H1 (cell line): Measurements from ENCODE around the gene HES2. TPM values are rescaled to one million over a fixed set of nuclear protein-coding genes. Genes with fewer than 3 reads are reported as not detected.

Experiments
- CTCF ChIA-PET: fragments of 300-600 bp; sonication (Branson Sonifier 250); formaldehyde crosslinking; loops from one replicate; lab custom pipeline; 2021; ENCODE audit not compliant: partially characterized antibody; lab: Charles Lee
- POLR2A ChIA-PET: fragments of 300-600 bp; sonication (Branson Sonifier 250); formaldehyde crosslinking; loops from one replicate; lab custom pipeline; 2021; ENCODE audit warnings: inconsistent platforms; ENCODE audit not compliant: partially characterized antibody; lab: Charles Lee
- DNase-seq, 2 experiments: peaks; one replicate each; pipeline versions ENCODE4 v3.0.0 to v3.0.0-alpha.2; 2010 to 2022; ENCODE audit warnings: low spot score in 2 of 2, low read depth in 1 of 2, mixed read lengths in 1 of 2
- FAIRE-seq: peaks from 2 replicates; lab custom pipeline; 2011; peaks lifted over from hg19 to GRCh38; lab: Jason Lieb, UNC
- H2AFZ ChIP-seq: 2 replicates; pipeline ENCODE4 v1.8.1; 2012; ENCODE audit warnings: low read length, inconsistent platforms
- H2AK5ac ChIP-seq: 2 replicates; pipeline ENCODE4 v1.6.1; 2013; ENCODE audit warnings: low read depth, low read length
- H2BK120ac ChIP-seq: replicated peaks from 2 replicates; pipeline ENCODE3; 2013; ENCODE audit warnings: low read depth, low read length, inconsistent platforms
- H2BK12ac ChIP-seq: 2 replicates; pipeline ENCODE4 v1.6.1; 2013; ENCODE audit warnings: low read depth, low read length
- H2BK15ac ChIP-seq: 2 replicates; pipeline ENCODE4 v1.6.1; 2013; ENCODE audit warnings: low read length
- H2BK20ac ChIP-seq: 2 replicates; pipeline ENCODE4 v1.6.1; 2013; ENCODE audit warnings: low read length
- H2BK5ac ChIP-seq: 2 replicates; pipeline ENCODE4 v1.6.1; 2013; ENCODE audit warnings: low read depth, low read length
- H3K14ac ChIP-seq: 2 replicates; pipeline ENCODE4 v1.6.1; 2013; ENCODE audit warnings: inconsistent platforms; ENCODE audit not compliant: insufficient read length
- H3K18ac ChIP-seq: 2 replicates; pipeline ENCODE4 v1.6.1; 2013; ENCODE audit warnings: low read length; ENCODE audit errors: extremely low read depth
- H3K23ac ChIP-seq: 2 replicates; pipeline ENCODE4 v1.6.1; 2013; ENCODE audit warnings: inconsistent platforms; ENCODE audit not compliant: insufficient read length
- H3K23me2 ChIP-seq: 2 replicates; pipeline ENCODE4 v1.6.1; 2013; ENCODE audit warnings: low read depth, low read length
- H3K27ac ChIP-seq: 2 replicates; pipeline ENCODE4 v1.6.1; 2011; ENCODE audit warnings: low read depth, low read length, inconsistent platforms
- H3K27me3 ChIP-seq, 4 experiments: replicated peaks in 1 of 4; 1 replicate in 1 of 4; 2 replicates in 3 of 4; pipeline versions ENCODE4 v1.6.1 to v1.8.1; 2011 to 2013; ENCODE audit warnings: low read length in 3 of 4, mild to moderate bottlenecking in 3 of 4, inconsistent platforms in 2 of 4, mixed read lengths in 2 of 4, moderate library complexity in 1 of 4; ENCODE audit not compliant: control insufficient read depth in 3 of 4, insufficient read depth in 3 of 4; ENCODE audit errors: extremely low read depth in 1 of 4
- H3K36me3 ChIP-seq, 4 experiments: 2 replicates each; pipeline versions ENCODE4 v1.6.1 to v1.8.1; 2011 to 2013; ENCODE audit warnings: mild to moderate bottlenecking in 4 of 4, low read length in 3 of 4, moderate library complexity in 2 of 4, control low read depth in 1 of 4, inconsistent platforms in 1 of 4; ENCODE audit not compliant: insufficient read depth in 4 of 4, control insufficient read depth in 2 of 4
- H3K4ac ChIP-seq: replicated peaks from 2 replicates; pipeline ENCODE3; 2013; ENCODE audit warnings: low read length, low read depth, mixed read lengths, inconsistent platforms; ENCODE audit not compliant: insufficient read length
- H3K4me1 ChIP-seq, 4 experiments: replicated peaks in 1 of 4; 1 replicate in 1 of 4; 2 replicates in 3 of 4; pipeline versions ENCODE4 v1.6.1 to v1.8.1; 2011 to 2013; ENCODE audit warnings: low read length in 3 of 4, inconsistent platforms in 2 of 4, mixed read lengths in 1 of 4; ENCODE audit not compliant: insufficient read depth in 4 of 4, control insufficient read depth in 3 of 4
- H3K4me2 ChIP-seq, 2 experiments: 2 replicates each; pipeline versions ENCODE4 v1.6.1 to v1.8.1; 2011 to 2013; ENCODE audit warnings: low read depth in 2 of 2, low read length in 2 of 2, control low read depth in 1 of 2, inconsistent platforms in 1 of 2, mild to moderate bottlenecking in 1 of 2; ENCODE audit not compliant: insufficient read depth in 1 of 2
- H3K4me3 ChIP-seq, 4 experiments: fragments of 200-600, 300-600 bp in 1 of 4; sonication (generic), shearing (Covaris generic), sonication (Bioruptor Twin) in 1 of 4; 2 replicates each; pipeline versions ENCODE4 v1.5.1 to v1.8.1; 2011 to 2016; ENCODE audit warnings: low read length in 4 of 4, low read depth in 3 of 4, control low read depth in 2 of 4, inconsistent platforms in 2 of 4, mild to moderate bottlenecking in 2 of 4, mixed read lengths in 1 of 4, moderate library complexity in 1 of 4; ENCODE audit not compliant: insufficient read depth in 2 of 4; ENCODE audit errors: extremely low read depth in 1 of 4
- H3K56ac ChIP-seq: replicated peaks from 2 replicates; pipeline ENCODE3; 2013; ENCODE audit warnings: low read depth, mild to moderate bottlenecking, mixed read lengths, low read length, inconsistent platforms; ENCODE audit not compliant: insufficient read length
- H3K79me1 ChIP-seq: 2 replicates; pipeline ENCODE4 v1.6.1; 2013; ENCODE audit warnings: low read depth, low read length, control low read depth
- H3K79me2 ChIP-seq, 2 experiments: 2 replicates each; pipeline versions ENCODE4 v1.6.1 to v1.8.1; 2012 to 2013; ENCODE audit warnings: low read length in 2 of 2, mild to moderate bottlenecking in 2 of 2, inconsistent platforms in 1 of 2; ENCODE audit not compliant: insufficient read depth in 2 of 2, control insufficient read depth in 1 of 2
- H3K9ac ChIP-seq, 4 experiments: replicated peaks in 1 of 4; 1 replicate in 1 of 4; 2 replicates in 3 of 4; pipeline versions ENCODE4 v1.6.1 to v1.8.1; 2011 to 2013; ENCODE audit warnings: low read depth in 3 of 4, low read length in 3 of 4, control low read depth in 2 of 4, mild to moderate bottlenecking in 2 of 4, moderate library complexity in 2 of 4, inconsistent platforms in 1 of 4; ENCODE audit errors: extremely low read depth in 1 of 4
- H3K9me3 ChIP-seq, 2 experiments: 2 replicates each; pipeline versions ENCODE4 v1.6.1 to v1.8.1; 2012 to 2013; ENCODE audit warnings: mild to moderate bottlenecking in 2 of 2, moderate library complexity in 2 of 2, control low read depth in 1 of 2, inconsistent platforms in 1 of 2, low read depth in 1 of 2, low read length in 1 of 2, mixed read lengths in 1 of 2; ENCODE audit not compliant: insufficient read depth in 2 of 2
- H4K20me1 ChIP-seq, 2 experiments: replicated peaks in 1 of 2; 2 replicates each; pipeline versions ENCODE3 to v1.8.1; 2011 to 2013; ENCODE audit warnings: inconsistent platforms in 2 of 2, low read length in 2 of 2, mild to moderate bottlenecking in 1 of 2; ENCODE audit not compliant: insufficient read depth in 2 of 2, control insufficient read depth in 1 of 2
- H4K5ac ChIP-seq: 2 replicates; pipeline ENCODE4 v1.6.1; 2013; ENCODE audit warnings: low read length, low read depth, mixed read lengths, inconsistent platforms; ENCODE audit not compliant: insufficient read length
- H4K8ac ChIP-seq: 2 replicates; pipeline ENCODE4 v1.8.0; 2013; ENCODE audit warnings: mild to moderate bottlenecking, moderate library complexity, low read length, inconsistent platforms; ENCODE audit not compliant: insufficient read depth; ENCODE audit errors: extremely low read depth
- H4K91ac ChIP-seq: replicated peaks from 2 replicates; pipeline ENCODE3; 2013; ENCODE audit warnings: low read length, mixed read lengths, inconsistent platforms; ENCODE audit not compliant: insufficient read length
- BCL11A ChIP-seq, 2 experiments: IDR thresholded peaks; one replicate each; pipeline ENCODE4 v1.6.1; 2011; ENCODE audit warnings: low read depth in 2 of 2, low read length in 2 of 2, mild to moderate bottlenecking in 2 of 2
- CHD1 ChIP-seq: IDR thresholded peaks from 2 replicates; pipeline ENCODE4 v1.6.1; 2012; ENCODE audit warnings: low read depth, low read length, improper control_type of control experiment
- EP300 ChIP-seq, 2 experiments: IDR thresholded peaks; 1 replicate in 1 of 2; 2 replicates in 1 of 2; pipeline ENCODE4 v1.6.1; 2011 to 2012; ENCODE audit warnings: low read depth in 2 of 2, low read length in 2 of 2, mild to moderate bottlenecking in 2 of 2, borderline replicate concordance in 1 of 2, inconsistent platforms in 1 of 2, moderate library complexity in 1 of 2
- MAFK ChIP-seq: IDR thresholded peaks from 2 replicates; pipeline ENCODE4 v1.6.1; 2012; ENCODE audit warnings: low read depth, mild to moderate bottlenecking, improper control_type of control experiment, low read length
- PHF8 ChIP-seq: fragments of 200-600 bp; sonication (generic); conservative IDR thresholded peaks from 2 replicates; pipeline ENCODE4 v1.7.1; 2012; ENCODE audit warnings: low read depth, mild to moderate bottlenecking, inconsistent platforms, low read length, moderate library complexity
- POLR2AphosphoS5 ChIP-seq: IDR thresholded peaks from 2 replicates; pipeline ENCODE4 v1.6.1; 2011; ENCODE audit warnings: low read depth, low read length
- SIX5 ChIP-seq: IDR thresholded peaks from 2 replicates; pipeline ENCODE4 v1.6.1; 2011; ENCODE audit warnings: mild to moderate bottlenecking, low read depth, low read length
- SP2 ChIP-seq: IDR thresholded peaks from 2 replicates; pipeline ENCODE4 v1.6.1; 2012; ENCODE audit warnings: mild to moderate bottlenecking, low read length, inconsistent platforms
- SP4 ChIP-seq: IDR thresholded peaks from 2 replicates; pipeline ENCODE4 v1.6.1; 2012; ENCODE audit warnings: low read length, inconsistent platforms
- TAF1 ChIP-seq: IDR thresholded peaks from 2 replicates; pipeline ENCODE4 v1.6.1; 2011; ENCODE audit warnings: mild to moderate bottlenecking, low read depth, low read length
- TEAD4 ChIP-seq: IDR thresholded peaks from 2 replicates; pipeline ENCODE4 v1.6.1; 2012; ENCODE audit warnings: low read depth, low read length, inconsistent platforms, mixed read lengths
- USF2 ChIP-seq: IDR thresholded peaks from 2 replicates; pipeline ENCODE4 v1.6.1; 2011; ENCODE audit warnings: low read length, improper control_type of control experiment
- whole genome bisulfite sequencing, 2 experiments: shearing (Covaris generic) in 1 of 2; methylation state at CpG; one replicate each; pipeline versions ENCODE4 v1.1.6 to v1.1.7; 2013 to 2015; ENCODE audit warnings: low lambda C conversion rate in 2 of 2, mixed read lengths in 2 of 2, inconsistent platforms in 1 of 2, low coverage in 1 of 2, missing lambda C conversion rate in 1 of 2; ENCODE audit not compliant: insufficient replicate concordance in 2 of 2, insufficient coverage in 1 of 2, insufficient read length in 1 of 2; ENCODE audit errors: extremely low coverage in 1 of 2, missing lambda C conversion rate in 1 of 2; 5-methylcytosine and 5-hydroxymethylcytosine counted together
- polyA plus RNA-seq, 7 experiments: library from polyadenylated mRNA; depleted of rRNA in 3 of 7; stranded (reverse) in 5 of 7; unstranded in 2 of 7; fragments of >200 nt in 5 of 7; fragments of 200-250 nt in 2 of 7; gene quantifications; 1 replicate in 5 of 7; 2 replicates in 1 of 7; 4 replicates in 1 of 7; pipeline versions ENCODE4 v1.2.1 to v1.2.3, GENCODE V29; 2011 to 2013; ENCODE audit warnings: missing spikeins in 2 of 7, mixed read lengths in 2 of 7
- total RNA-seq: library from RNA; stranded (reverse); fragmentation: NEBNext Ultra II Directional; extraction: Animal tissue kit (Norgen Biotek cat#: 25700); gene quantifications from 2 replicates; pipeline ENCODE4 v1.2.1, GENCODE V29; 2021
- TF ChIP-seq, protein P1 (sequence below): IDR thresholded peaks from 2 replicates; pipeline ENCODE4 v1.6.1; 2012; ENCODE audit warnings: inconsistent platforms

HES2 gene
- total and polyA plus RNA-seq, 2 of the 8 experiments (the other 6 are each of a cell fraction or from before 2014, with no cell fraction given), result 0.15 to 0.53 TPM

DNA sequence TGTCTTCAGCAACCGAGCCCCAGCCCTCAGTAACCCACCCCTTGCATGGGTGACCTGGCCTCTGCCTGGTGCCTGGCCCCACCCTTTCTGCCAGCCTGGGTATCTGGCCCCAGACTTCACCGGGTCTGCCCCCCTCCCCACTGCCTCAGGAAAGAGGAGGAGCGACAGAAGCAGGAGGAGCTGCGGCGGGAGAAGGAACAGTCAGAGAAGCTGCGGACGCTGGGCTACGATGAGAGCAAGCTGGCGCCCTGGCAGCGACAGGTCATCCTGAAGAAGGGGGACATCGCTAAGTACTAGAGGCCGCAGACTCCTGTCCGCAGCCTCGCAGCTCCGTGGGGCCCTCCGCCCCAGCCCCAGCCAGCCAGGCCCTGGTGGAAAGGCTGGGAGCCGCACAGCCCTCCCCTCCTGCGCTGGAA, 40.1 kb upstream of the HES2 start:
- no peaks in the 10 kb centered on the region; the same call in 1 of the 2 replicates for H3K23me2 ChIP-seq
- H3K79me2 ChIP-seq, result no peaks in the 10 kb centered on the region
- no peak overlapping the region for H3K18ac ChIP-seq
- H3K9ac ChIP-seq, result no peak overlapping the region
- no peak overlapping the region for H2BK20ac ChIP-seq
- no peak overlapping the region for H2BK15ac ChIP-seq
- no peak overlapping the region for H4K8ac ChIP-seq
- H4K20me1 ChIP-seq, result no peaks in the 10 kb centered on the region
- H2BK12ac ChIP-seq, result no peak overlapping the region
- no peak overlapping the region for H2AK5ac ChIP-seq
- no peak overlapping the region for H3K56ac ChIP-seq
- FAIRE-seq, result no peak
- POLR2A ChIA-PET, result interaction anchor here (0.8 to 2.8 kb wide), 7 partner anchors 11 to 194 kb away, joined by 3 to 10 read pairs (median 3); no protein-coding TSS in a partner anchor
- H3K23ac ChIP-seq, result no peak overlapping the region
- peak overlapping the region; percentile 71; the same call in 1 of the 2 replicates for H2BK5ac ChIP-seq
- no peak overlapping the region for H3K14ac ChIP-seq
- H3K4me2 ChIP-seq, result peak overlapping the region in 1 of 2 experiments; percentile 54; a peak in 2 of 4 replicates
- no peak overlapping the region for H3K4ac ChIP-seq
- no peak overlapping the region for H2BK120ac ChIP-seq
- no peak overlapping the region for H4K5ac ChIP-seq
- no peak overlapping the region for H3K27ac ChIP-seq
- 38% methylated on average over 13 of the region's 18 CpGs; no CpG with 5 or more reads in 1 of the 2 experiments for WGBS, 2 experiments
- H3K79me1 ChIP-seq, result no peaks in the 10 kb centered on the region
- peaks cover 0 to 20% (median 14%) of the 10 kb centered on the region in 4 experiments; a peak in 5 of 7 replicates for H3K4me1 ChIP-seq
- H3K9me3 ChIP-seq, result no peaks in the 10 kb centered on the region
- H3K36me3 ChIP-seq, result peaks cover 0 to 6% (median 3%) of the 10 kb centered on the region in 4 experiments; a peak in 1 of 8 replicates
- CTCF ChIA-PET, result interaction anchor here (0.9 to 6.1 kb wide), 9 partner anchors 10 to 37 kb away, joined by 3 to 31 read pairs (median 7); no protein-coding TSS in a partner anchor
- no peak overlapping the region for H4K91ac ChIP-seq
- no peak overlapping the region for H2AFZ ChIP-seq
- no peak for DNase-seq
- peak overlapping the region in 1 of 4 experiments; percentile 43; a peak in 4 of 8 replicates for H3K4me3 ChIP-seq
- peaks cover 1 to 18% (median 10%) of the 10 kb centered on the region in 4 experiments; a peak in 6 of 7 replicates for H3K27me3 ChIP-seq
- TF ChIP-seq TAF1 (no peak), USF2 (no peak), SIX5 (no peak), TEAD4 (no peak), BCL11A (IDR thresholded peaks at IDR 0.05; ENCODE audit: low read depth in 2 of 2, low read length in 2 of 2) (no peak), EP300 (IDR thresholded peaks at IDR 0.05; ENCODE audit: borderline replicate concordance in 1 of 2, low read depth in 2 of 2, low read length in 2 of 2) (no peak), PHF8 (no peak), POLR2AphosphoS5 (no peak), SP4 (no peak), SP2 (no peak), CHD1 (no peak), MAFK (no peak)
- TF ChIP-seq, protein P1, sequence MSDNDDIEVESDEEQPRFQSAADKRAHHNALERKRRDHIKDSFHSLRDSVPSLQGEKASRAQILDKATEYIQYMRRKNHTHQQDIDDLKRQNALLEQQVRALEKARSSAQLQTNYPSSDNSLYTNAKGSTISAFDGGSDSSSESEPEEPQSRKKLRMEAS, result no peak
